T-helper 1 cell (primary cell): ENCODE data around the gene RTL10.
"Not testable (repeated sequence)": the region's sequence is repeated elsewhere in the genome, so short reads cannot be mapped to it uniquely, and the experiment has no call there.

Experiments used
- DNase-seq, 5 donors: peaks; one replicate each; pipeline ENCODE4 v3.0.0-alpha.2; 2012 to 2020

RTL10 gene

DNA sequence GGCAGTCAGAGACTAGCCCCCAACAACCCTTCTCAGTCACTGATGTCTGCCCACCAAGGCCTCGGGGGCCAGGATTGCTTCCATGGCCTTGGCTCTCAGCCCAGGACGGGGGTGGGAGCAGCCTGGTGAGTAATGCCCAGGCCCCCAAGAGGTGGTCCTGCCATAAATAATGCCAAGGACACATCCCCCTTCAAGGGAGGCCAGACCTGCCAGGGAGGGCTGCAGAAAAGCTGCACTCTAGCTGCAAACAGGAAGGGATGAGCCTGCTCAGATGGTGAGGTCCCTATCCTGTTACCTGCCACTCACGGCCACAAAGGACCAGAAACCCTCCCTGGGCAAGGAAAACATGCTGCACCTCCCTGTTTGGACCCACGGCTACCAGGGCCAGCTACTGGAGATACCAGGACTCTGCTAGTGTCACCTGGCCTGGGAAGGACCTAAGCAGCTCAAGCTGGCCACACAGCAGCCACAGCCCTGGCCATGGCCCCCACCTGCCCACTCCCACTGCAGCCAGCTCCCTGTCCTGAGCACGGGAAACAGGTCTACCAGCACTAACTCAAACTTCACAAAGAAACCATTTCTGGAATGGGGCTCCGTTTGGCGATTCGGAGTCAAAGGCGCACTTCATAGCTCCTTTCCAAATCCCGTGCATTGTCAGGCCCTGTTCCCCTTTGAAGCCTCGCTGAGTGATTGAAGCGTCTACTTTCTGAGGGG lies 12.1 kb downstream of the RTL10 start:
- DNase-seq, result no peak

DNA sequence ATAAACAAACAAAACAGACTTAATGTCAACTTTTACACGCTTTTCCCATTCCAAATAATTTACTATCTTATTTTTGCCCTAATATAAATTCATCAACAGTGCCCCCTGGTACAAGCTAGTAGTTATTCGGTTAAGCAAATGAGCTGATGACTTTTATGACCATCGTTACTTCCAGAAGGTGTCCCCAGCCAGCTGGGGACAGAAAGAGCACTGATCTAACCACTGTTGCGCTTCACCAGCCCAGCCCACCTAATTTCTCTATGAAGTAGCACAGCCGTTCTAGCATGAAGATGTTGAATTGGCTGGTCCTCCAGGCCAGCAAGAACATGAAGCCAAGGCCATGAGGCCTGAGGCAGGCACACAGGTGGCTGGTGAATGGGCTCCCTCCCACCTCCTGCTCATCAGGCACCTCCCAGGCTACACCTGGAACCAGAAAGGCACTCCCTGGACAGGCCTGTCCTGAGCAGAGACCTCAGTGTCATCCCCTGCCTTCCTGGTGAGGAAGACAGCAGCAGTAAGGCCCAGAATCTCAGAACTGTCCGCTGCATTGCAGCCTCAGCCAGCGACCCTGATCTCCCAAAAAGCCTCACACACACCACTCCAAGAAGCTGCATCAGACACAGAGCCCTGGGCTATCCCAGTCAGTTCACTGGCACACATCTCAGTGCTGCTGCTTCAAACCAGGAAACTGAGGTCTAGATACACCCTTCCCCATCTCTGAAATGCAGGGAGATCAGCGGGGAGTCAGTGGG lies 12.9 kb downstream of the RTL10 start:
- no peak for DNase-seq

DNA sequence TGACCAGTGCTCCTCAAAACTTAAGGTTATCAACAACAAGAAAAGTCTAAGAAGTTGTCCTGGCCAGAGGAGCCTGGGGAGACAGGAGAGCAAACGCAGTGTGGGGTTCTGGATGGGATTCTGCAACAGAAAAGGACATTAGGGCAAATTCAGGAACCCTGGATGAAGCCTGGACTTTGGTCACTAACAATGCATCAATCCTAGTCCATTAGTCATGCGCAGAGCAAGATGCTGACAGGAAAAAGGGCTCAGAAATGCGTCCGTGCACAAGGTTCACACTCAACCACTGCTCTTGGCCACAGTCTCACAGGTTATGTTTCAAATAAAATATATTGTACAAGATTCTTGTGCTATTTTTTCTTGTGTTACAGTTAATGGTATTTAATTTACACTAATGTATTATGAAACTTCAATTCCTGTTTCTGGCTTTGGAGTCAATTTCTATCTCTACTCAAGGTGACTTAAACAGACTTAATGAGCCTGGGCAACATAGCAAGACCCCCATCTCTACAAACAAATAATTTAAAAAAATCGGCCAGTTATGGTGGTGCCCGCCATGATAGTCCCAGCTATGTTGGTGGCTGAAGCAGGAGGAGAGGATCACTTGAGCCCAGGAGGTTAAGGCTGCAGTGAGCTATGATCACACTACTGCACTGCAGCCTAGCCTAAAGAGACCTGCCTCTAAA lies 13.6 kb downstream of the RTL10 start:
- no peak for DNase-seq

DNA sequence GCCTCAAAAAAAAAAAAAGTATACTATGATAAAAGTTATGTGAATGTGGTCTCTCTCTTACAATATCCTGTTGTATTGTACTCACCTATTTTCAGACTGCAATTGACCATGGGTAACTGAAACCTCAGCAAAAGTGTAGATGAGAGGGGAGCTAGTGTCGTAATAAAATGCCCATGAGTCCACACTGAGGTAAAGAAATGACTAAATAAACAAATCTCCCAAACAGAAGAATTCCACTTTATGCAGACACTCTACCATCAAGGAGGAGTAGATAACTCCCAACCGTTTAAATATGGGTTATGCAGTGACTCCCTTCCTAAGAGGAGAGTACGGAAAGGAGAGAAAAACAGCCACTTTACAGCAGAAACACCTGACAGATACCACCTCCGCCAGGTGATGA lies 14.6 kb downstream of the RTL10 start:
- DNase-seq, result no peak

DNA sequence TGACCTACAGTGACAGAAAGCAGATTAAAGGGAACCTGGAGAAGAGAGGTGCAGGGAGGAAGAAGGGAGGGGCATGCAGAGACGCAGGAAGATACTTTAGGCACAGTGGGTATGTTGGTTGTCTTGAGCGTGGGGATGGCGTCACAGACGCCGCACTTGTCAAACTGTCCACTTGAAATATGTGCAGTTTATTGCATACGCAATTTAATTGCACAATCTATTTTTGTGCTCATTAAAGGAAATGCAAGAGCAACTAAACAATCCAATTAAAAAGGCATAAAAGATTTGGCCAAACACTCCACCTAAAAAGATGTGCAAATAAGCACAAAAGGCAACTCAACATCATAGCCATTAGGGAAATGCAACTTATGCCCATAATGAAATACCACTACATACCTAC lies 16.8 kb downstream of the RTL10 start:
- no peak for DNase-seq

DNA sequence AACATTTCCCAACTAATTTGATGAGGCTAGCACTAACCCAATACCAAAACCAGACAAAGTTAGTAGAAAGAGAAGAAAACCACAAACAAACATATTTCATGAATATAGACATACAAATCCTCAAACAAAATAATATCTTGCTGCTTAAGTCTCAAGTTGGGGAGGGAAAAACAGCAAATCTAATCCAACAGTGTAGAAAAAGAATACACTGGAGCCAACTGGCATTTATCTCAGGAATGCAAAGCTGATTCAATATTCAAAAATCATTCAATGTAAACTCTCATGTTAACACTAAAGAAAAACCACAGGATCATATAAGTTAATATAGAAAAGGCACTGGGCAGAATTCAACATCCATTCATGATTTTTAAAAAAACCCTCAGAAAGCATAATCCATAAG lies 18.2 kb downstream of the RTL10 start:
- no peak for DNase-seq

DNA sequence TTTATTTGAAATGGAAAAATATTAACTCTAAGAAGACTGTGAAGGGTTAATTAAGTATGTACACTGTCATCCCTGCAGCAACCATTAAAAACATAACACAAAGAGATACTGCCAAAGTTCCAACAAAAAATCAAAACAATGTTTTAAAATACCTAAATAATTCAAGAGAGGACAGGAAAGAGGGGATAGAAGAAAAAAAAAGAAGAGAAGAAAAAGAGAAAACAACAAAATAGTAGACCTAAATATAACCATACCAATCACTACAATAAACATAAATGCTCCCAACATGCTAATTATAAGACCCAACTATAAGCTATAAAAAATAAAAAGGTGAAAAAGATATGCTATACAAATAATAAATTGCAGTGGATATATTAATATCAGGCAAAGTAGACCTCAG lies 20.1 kb downstream of the RTL10 start:
- DNase-seq, result no peak

DNA sequence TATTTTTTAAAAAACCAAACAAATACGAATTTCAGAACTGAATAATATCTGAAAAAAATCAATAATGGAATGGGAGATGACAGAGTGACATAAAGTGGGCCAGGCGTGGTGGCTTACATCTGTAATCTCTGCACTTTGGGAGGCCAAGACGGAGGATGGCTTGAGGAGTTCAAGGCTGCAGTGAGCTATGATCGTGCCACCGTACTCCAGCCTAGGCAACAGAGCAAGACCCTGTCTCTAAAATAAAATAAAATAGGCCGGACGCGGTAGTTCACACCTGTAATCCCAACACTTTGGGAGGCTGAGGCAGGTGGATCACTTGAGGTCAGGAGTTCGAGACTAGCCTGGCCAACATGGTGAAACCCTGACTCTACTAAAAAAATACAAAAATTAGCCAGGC lies 21.3 kb downstream of the RTL10 start:
- not testable (repeated sequence) for DNase-seq

DNA sequence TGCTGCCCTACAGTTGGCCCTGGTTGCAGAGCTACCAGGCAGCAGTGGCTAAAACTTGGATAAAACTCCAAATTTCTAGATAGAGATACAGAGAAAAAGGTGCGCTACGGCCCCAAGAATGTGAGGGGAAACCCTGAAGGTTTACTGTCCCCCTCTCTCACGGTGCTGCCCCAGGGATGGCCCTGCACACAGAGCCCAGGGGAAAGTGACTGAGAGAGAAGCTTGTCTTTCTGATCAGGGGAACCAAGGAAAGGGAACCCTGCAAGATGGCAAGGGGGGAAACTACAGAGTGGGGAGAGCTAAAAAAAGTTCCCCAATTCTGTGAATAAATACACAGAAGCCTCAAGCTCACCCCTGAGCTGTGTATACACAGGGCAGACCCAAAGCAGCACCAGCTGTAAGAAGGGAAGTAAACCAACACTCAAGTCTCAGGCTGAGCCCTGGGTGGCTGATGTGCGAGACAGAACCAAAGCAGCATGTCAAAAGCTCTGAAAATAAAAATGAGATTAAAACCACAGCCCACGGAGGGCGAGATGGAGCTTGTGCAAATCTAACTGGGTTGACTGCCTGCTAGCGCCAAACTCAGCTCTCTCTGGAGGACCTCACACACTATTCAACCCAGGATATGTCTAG lies 22.1 kb downstream of the RTL10 start:
- no peak for DNase-seq

DNA sequence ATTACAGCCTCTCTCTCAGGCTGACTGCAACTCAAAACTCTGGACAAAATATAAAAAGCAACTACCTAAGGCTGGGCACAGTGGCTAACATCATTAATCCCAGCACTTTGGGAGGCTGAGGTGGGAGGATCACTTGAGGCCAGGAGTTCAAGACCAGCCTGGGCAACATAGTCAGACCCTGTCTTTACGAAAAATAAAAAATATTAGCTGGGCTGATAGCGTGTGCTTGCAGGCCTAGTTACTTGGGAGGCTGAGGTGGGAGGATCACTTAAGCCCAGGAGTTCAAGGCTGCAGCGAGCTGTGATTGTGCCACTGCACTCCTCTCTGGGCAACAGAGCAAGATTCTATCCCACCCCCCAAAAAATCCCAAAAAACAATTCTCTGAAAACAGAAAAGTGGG lies 22.7 kb downstream of the RTL10 start:
- DNase-seq, result not testable (repeated sequence)

DNA sequence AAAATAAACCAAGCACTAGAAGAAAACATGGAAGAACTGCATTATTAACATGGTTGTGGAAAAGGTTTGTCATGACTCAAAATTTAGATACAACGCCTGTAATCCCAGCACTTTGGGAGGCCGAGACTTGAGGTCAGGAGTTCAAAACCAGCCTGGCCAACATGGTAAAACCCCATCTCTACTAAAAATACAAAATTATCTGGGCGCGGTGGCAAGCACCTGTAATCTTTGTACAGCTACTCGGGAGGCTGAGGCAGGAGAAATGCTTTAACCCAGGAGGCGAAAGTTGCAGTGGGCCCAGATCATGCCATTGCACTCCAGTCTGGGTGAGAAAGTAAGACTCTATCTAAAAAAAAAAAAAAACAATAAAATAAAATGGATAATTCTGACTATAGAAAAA lies 23.7 kb downstream of the RTL10 start:
- no peak for DNase-seq

DNA sequence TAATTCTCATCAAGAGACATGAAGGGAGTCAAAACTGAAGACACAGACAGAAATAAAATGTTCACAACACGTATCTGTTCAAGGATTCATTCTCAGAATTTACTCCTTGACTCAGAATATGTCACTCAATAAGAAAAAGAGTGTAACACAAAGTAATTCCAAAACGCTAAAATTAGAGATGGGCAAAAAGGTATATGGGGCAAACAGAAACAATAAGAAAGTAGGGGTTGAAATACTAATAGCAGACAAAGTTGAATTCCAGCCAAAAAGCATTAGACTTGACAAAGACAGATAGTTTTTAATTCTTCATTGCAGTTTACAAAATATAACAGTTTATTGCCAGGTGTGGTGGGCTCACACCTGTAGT lies 26.7 kb downstream of the RTL10 start:
- DNase-seq, result no peak

DNA sequence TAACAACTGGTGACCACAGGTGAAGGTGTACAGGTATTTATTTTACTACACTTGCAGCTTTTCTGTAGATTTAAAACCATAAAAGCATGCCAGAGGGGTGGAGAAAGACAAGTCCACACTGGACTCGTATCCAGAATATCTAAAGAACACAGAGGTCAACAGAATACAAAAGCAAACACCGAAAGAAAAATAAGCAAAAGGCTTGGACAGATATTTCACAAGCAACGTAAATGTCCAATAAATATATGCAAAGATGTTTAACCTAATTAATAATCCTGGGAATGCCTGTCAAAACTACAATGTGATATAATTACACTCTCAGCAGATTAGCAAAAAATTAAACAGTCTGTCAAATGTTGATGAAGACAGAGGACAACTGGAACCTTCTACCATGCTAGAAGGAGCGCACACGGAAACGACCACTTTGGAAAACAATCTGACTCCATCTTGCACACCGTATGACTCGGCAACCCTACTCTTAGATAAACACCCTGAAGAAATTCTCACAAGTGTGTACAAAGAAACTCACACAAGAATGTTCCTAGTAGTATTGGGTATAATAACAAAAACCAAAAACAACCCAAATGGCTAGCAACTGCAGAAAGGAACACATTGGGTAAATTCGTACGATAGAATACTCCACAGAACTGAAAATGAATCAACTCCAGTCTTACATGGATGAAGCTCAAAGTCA lies 27.2 kb downstream of the RTL10 start:
- DNase-seq, result no peak

DNA sequence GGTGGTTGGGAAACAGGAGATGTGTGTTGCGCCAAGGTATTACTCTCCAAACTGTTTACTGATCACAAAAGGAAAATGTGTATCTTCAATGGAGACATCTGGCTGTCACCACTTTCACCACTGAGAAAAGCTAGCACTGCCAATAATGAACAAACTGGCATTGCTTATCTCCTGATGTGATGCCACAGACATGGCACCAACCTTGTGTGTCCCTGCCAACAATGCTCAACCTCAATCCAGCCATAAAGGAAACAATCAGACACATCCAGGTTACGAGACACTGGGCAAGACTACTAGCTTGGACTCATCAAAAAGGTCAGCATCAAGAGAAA lies 28.1 kb downstream of the RTL10 start:
- no peak for DNase-seq

DNA sequence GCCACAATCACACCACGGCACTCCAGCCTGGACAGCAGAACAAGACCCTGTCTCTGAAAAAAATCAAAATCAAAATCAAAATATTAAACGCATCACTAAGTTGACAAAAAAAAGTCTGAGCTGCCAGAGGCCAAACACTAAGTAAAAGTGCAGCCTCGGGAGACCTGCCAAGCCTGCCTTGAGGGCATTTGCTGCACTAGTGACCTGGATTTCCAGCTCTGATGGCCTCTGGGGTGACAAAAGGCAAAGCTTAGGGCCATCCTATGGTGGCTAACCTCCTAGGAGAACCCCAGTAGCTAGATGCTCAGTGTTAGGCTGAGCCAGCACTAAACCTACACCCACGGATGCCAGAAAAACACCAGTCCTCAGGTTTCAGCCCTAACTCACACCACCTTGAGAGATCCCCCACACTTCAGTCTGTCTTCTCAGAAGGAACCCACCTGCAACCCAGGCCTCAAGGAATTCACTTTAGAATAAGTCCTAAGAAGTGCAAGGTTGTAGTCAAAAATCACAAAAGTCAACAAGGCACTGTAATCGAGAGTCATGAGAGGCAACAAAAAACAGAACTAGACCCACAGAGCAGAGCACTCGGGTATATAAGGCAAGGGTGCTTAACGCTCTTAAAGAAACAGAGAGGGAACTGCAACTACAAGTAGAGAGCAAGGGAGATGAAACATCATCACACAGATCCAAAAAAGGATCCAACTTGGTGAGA lies 28.6 kb downstream of the RTL10 start:
- DNase-seq, result no peak

DNA sequence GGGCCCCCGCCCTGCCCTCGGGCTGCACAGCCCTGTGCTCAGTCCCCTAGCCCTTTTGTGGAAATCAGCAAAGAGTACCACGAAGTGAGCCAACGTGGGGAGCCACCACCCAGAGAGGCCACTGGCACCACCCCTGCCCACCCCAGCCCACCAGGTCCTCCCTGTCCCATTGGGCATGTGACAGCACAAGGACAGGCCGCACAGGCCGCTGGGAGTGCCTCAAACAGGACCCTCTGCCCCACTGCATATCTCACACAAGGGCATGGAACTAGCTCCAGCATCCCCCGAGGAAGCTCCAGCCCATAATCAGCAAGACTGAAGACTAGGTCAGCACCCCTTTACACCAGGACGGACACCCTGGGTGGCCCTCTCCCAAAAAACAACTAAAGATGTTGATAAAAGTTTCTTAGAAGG lies 29.7 kb downstream of the RTL10 start:
- DNase-seq, result no peak

DNA sequence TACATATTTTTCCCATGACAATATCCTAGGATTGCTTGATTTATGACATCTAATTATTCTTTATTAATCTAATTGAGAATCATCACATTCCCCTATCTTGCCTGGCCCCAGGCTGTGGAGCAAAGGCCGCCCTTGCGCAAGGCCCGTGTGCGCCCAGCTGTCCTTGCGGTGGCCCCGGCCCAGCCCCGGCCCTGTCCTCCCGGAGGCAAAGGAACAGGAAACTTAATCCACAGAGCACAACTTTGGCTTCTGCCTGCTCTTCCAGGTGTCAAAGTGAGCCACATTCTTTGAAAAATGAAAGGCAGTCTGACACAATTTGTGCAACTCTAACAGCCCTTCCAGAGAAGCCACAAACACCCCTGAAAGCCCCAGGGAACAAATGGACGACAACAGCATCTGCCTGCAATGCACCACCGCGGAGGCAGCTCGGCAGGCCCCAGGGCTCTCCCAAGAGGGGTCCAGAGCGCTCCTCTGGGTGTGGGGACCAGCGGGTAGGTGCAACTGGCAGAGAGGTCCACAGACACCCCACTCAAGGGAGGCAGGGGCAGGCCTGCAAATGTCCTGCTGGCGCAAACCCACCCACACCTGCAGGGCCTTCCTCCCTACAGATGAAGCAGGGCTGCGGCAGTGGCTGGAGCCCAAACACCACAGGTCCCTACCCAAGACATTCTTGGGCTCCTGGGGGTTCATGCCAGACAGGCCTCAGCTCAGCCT lies 30.3 kb downstream of the RTL10 start:
- no peak for DNase-seq

DNA sequence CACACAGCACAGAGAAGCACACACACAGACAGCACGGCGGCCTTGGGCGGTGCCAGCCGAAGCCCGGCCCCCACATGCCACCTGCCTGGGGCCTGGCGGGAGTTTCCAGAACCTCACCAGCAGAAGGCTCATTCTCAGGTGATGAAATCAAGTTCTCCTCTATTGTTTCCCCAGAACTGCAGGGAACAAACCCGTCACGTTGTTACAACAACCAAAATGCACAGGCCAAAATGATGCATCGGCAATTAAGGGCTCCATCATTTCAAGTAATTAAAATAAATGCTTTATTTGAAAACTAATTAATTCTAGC lies 30.8 kb downstream of the RTL10 start:
- no peak for DNase-seq

DNA sequence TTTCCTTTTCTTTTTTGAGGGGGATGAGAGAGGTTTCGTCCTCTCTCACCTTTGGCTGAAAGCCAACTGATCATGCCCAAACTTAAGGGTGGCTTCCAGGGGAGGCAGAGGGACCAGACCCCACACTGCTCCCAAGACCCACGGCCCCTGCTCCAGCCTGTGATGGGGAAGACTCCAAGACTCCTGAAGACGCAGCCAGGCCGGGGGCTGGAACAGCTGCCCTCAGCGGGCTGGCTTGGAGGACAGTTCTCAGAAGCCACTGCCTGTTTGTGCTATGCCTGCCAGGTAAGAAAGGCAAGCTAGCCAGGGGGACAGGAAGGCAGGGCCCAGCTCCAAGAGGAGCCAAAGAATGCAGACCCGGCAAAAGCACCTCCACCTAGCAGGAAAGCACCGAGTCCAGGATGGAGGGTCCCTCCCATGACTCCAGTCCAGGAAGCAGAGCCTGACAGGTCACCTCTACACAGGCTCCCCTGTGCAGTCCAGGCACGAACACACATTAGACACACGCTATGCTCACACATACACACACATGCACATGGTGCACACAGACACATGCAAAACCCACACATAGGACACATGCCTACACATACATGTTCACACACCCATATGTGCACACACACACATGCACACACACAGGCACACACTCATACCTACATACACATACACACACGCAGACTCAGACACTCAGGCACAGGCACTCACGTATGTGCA lies 31.3 kb downstream of the RTL10 start:
- DNase-seq, result no peak

DNA sequence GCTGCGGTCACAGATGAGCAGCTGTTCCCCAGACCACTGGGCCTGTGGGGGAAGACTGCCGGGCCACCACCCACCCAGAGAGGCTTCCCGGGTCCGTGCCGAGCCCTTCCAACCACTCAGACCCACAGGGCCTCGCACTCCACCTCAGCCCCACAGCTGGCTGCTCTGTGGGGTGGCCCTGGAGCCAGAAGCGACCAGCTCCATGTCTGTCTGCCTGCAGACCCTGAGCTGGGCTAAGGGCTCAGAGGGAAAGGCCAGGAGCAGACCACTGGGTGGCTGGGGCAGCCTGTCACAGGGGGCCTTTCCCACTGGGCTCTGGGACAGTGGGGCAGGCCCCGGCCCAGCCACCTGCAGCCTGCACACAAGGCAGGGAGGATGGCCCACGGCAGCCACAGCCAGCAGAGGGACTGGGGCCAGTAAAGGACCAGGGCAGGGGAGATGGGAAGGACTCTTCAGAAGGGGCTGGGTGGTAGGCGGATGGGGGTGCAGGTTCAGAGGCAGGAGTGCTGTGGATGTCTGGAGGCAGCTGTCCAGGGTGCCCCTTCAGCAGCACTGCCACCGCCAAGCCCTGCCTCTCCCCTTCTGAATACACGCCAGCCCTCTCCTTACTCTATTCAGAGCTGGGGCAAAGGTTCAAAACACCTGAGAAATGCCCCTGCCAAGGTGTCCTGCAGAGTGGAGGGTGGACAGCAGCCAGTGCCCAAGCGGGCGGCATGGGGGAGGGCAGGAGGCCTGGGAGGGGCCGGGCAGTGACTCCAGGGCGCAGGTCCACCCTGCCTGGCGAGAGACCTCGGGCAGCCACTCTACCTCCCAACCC lies 32.2 kb downstream of the RTL10 start:
- DNase-seq, result no peak
